Measurements from ENCODE around the gene GRIPAP1.

GRCh38 chrX:49030283-49030682, 28.2 kb upstream of the GRIPAP1 start:
- TF ChIP-seq CTCF (IDR thresholded peaks at IDR 0.05; ENCODE audit: insufficient read depth, low read depth, low read length): no peak
- no peak for TF ChIP-seq EZH2 (IDR thresholded peaks at IDR 0.05; ENCODE audit: insufficient read depth, low read length)

Measured in astrocyte (in vitro differentiated cells and primary cell).